ENCODE data around the gene MLH3. TPM values are rescaled to one million over a fixed set of nuclear protein-coding genes. Genes with fewer than 3 reads are reported as not detected.

The MLH3 gene
- total and polyA plus RNA-seq, 2 of the 13 experiments (the other 11 are each of a cell fraction or from before 2014, with no cell fraction given) = 14.4 to 24.8 TPM

- TF ChIP-seq AFF4 (CRISPR knock-in tag; IDR thresholded peaks at IDR 0.05) = no peak
- 0 out of 2 replicates have a peak, but pooled peaks have one; percentile 16 for TF ChIP-seq CTCF (CRISPR knock-in tag; IDR thresholded peaks at IDR 0.05)
- no peak for TF ChIP-seq TBX3 (IDR thresholded peaks at IDR 0.05; ENCODE audit: borderline replicate concordance)
- peak; percentile 92 for TF ChIP-seq ASH2L (IDR thresholded peaks at IDR 0.05; ENCODE audit: insufficient read length, low read depth, low read length)
- peak; percentile 85 for TF ChIP-seq ZNF605 (CRISPR knock-in tag; IDR thresholded peaks at IDR 0.05)
- 0 out of 2 replicates have a peak, but pooled peaks have one; percentile 17 for TF ChIP-seq SAFB2 (CRISPR knock-in tag; IDR thresholded peaks at IDR 0.05; ENCODE audit: borderline replicate concordance, low read depth)
- TF ChIP-seq ELF4 (CRISPR knock-in tag; IDR thresholded peaks at IDR 0.05; ENCODE audit: borderline replicate concordance) = no peak
- TF ChIP-seq HMGXB4 (CRISPR knock-in tag; IDR thresholded peaks at IDR 0.05; ENCODE audit: borderline replicate concordance in 1 of 2, low read depth in 1 of 2) = peak; percentile 61 to 64; a peak in 3 of 4 replicates
- peak; percentile 34; the same call in 1 of the 2 replicates for TF ChIP-seq TOPORS (CRISPR knock-in tag; IDR thresholded peaks at IDR 0.05)
- no peak for TF ChIP-seq NFRKB (IDR thresholded peaks at IDR 0.05)
- TF ChIP-seq GATAD1 (CRISPR knock-in tag; IDR thresholded peaks at IDR 0.05) = peak; percentile 57
- no peak for TF ChIP-seq ZSCAN29 (CRISPR knock-in tag; conservative IDR thresholded peaks at IDR 0.05)
- TF ChIP-seq CREB3 (CRISPR knock-in tag; IDR thresholded peaks at IDR 0.05) = peak; percentile 81; the same call in 1 of the 2 replicates
- peak; percentile 90 for TF ChIP-seq RBFOX2 (IDR thresholded peaks at IDR 0.05; ENCODE audit: low read depth, low read length)
- TF ChIP-seq ZBTB25 (CRISPR knock-in tag; IDR thresholded peaks at IDR 0.05) = no peak; the same call in 1 of the 2 replicates
- peak; percentile 73 for TF ChIP-seq MXD4 (CRISPR knock-in tag; IDR thresholded peaks at IDR 0.05)
- peak; percentile 76; the same call in 1 of the 2 replicates for TF ChIP-seq TEAD2 (CRISPR knock-in tag; IDR thresholded peaks at IDR 0.05)
- TF ChIP-seq MEIS1 (CRISPR knock-in tag; IDR thresholded peaks at IDR 0.05; ENCODE audit: borderline replicate concordance) = no peak
Measured at GRCh38 chr14:75050852-75051555, at the start of gene MLH3 (continued).

Measured in HepG2 (cell line).